Medulla oblongata (tissue), 1 donor: ENCODE measurements around the gene CSF1.

ENCODE experiments used
- DNase-seq: peaks from one replicate; pipeline ENCODE4 v3.0.0-alpha.2; 2015; ENCODE audit errors: extremely low spot score

Gene CSF1

GRCh38 chr1:109977657-109978378 is 67.2 kb downstream of the CSF1 start:
- no peak for DNase-seq

- DNase-seq, result no peak
Measured at GRCh38 chr1:109978761-109979488, 68.3 kb downstream of the CSF1 start.

- no peak for DNase-seq
Measured at GRCh38 chr1:109979489-109980091, 68.9 kb downstream of the CSF1 start.
